PC-3 (cell line): Measurements from ENCODE around the gene RTF1. TPM values are rescaled to one million over a fixed set of nuclear protein-coding genes. Genes with fewer than 3 reads are reported as not detected.

Source experiments
- ATAC-seq: fragments of 200-7000 bp; cut with Tn5 transposase; 2 replicates; pipeline ENCODE4 v1.9.1; 2020; ENCODE audit warnings: mild to moderate bottlenecking, moderate library complexity
- BruUV-seq: library from RNA; stranded (reverse); fragments of 400-500 nt; replicated peaks from 2 replicates; lab custom pipeline; 2021; lab: Mats Ljungman, UMichigan
- CTCF ChIA-PET: fragments of 300-600 bp; sonication (Branson Sonifier 250); formaldehyde crosslinking; loops from one replicate; lab custom pipeline; 2022; ENCODE audit warnings: antibody characterized with exemption; lab: Charles Lee
- POLR2A ChIA-PET: fragments of 300-600 bp; sonication (Branson Sonifier 250); formaldehyde crosslinking; loops from one replicate; lab custom pipeline; 2022; ENCODE audit warnings: antibody characterized with exemption; ENCODE audit not compliant: unreplicated experiment; lab: Charles Lee
- DNase-seq: peaks from one replicate; pipeline ENCODE4 v3.0.0-alpha.2; 2015
- H2AFZ ChIP-seq: fragments of 300-600 bp; sonication (generic); 2 replicates; pipeline ENCODE4 v1.6.0; 2016; ENCODE audit warnings: antibody characterized with exemption, low read length
- H3F3A ChIP-seq: fragments of 300-600 bp; sonication (generic); one replicate; pipeline ENCODE4 v1.6.0; 2017; ENCODE audit warnings: antibody characterized with exemption, low read length, control low read depth, mild to moderate bottlenecking; ENCODE audit not compliant: unreplicated experiment
- H3K27ac ChIP-seq: fragments of 300-600 bp; sonication (generic); 2 replicates; pipeline ENCODE4 v1.5.1; 2016; ENCODE audit warnings: mild to moderate bottlenecking, low read length
- H3K27me3 ChIP-seq: fragments of 300-600 bp; sonication (generic); 2 replicates; pipeline ENCODE4 v1.6.1; 2016; ENCODE audit warnings: low read length, mixed read lengths
- H3K36me3 ChIP-seq: fragments of 300-600 bp; sonication (generic); 2 replicates; pipeline ENCODE4 v1.6.1; 2016; ENCODE audit warnings: low read depth, mixed run types, low read length, mixed read lengths
- H3K4me1 ChIP-seq: fragments of 300-600 bp; sonication (generic); 2 replicates; pipeline ENCODE4 v1.5.1; 2016; ENCODE audit warnings: low read length; ENCODE audit not compliant: insufficient read depth
- H3K4me2 ChIP-seq: fragments of 300-600 bp; sonication (generic); 2 replicates; pipeline ENCODE4 v1.6.0; 2016; ENCODE audit warnings: low read length
- H3K4me3 ChIP-seq: fragments of 300-600 bp; sonication (generic); 2 replicates; pipeline ENCODE4 v1.5.1; 2016; ENCODE audit warnings: mild to moderate bottlenecking, low read length, mixed read lengths
- H3K79me2 ChIP-seq: fragments of 300-600 bp; sonication (generic); 2 replicates; pipeline ENCODE4 v1.6.1; 2017; ENCODE audit warnings: low read length, mixed read lengths
- H3K9ac ChIP-seq: fragments of 300-600 bp; sonication (generic); 2 replicates; pipeline ENCODE4 v1.6.0; 2016; ENCODE audit warnings: mild to moderate bottlenecking, low read length
- H3K9me2 ChIP-seq: fragments of 300-600 bp; sonication (generic); replicated peaks from 2 replicates; pipeline ENCODE4 v1.6.1; 2016; ENCODE audit warnings: mixed run types, low read length, mixed read lengths
- H3K9me3 ChIP-seq: fragments of 300-600 bp; sonication (generic); 2 replicates; pipeline ENCODE4 v1.6.1; 2016; ENCODE audit warnings: low read length, mixed read lengths
- H4K20me1 ChIP-seq: fragments of 300-600 bp; sonication (generic); 2 replicates; pipeline ENCODE4 v1.6.1; 2016; ENCODE audit warnings: low read length, mixed read lengths
- CTCF ChIP-seq: fragments of 300-600 bp; sonication (generic); conservative IDR thresholded peaks from 2 replicates; pipeline ENCODE4 v1.5.1; 2017; ENCODE audit warnings: antibody characterized with exemption, low read depth, mild to moderate bottlenecking, low read length
- EZH2 ChIP-seq: fragments of 300-600 bp; sonication (generic); IDR thresholded peaks from one replicate; pipeline ENCODE4 v1.6.1; 2017; ENCODE audit warnings: antibody characterized with exemption, mild to moderate bottlenecking, low read length; ENCODE audit not compliant: unreplicated experiment
- EZH2phosphoT487 ChIP-seq: fragments of 300-600 bp; sonication (generic); IDR thresholded peaks from 2 replicates; pipeline ENCODE4 v1.6.1; 2018; ENCODE audit warnings: mild to moderate bottlenecking, antibody characterized with exemption, low read length, borderline replicate concordance
- intact Hi-C: fragments of 100-400 bp; cut with micrococcal nuclease; formaldehyde crosslinking; loops from 2 replicates; pipeline ENCODE4 v1.9.0; 2023
- total RNA-seq: library from RNA; depleted of rRNA; stranded (reverse); fragments of >200 nt; gene quantifications from 2 replicates; pipeline ENCODE4 v1.2.3, GENCODE V29; 2014

The RTF1 gene
- total RNA-seq, 1 experiment from 2014 or later: 20.2 TPM

GRCh38 chr15:41493205-41493901, 76.5 kb downstream of the RTF1 start, which contains the start of gene ITPKA:
Gene ITPKA (plus strand): TSS chr15:41493874. CDS start chr15:41493928, 54 bp downstream.
- BruUV-seq: no TSS peak
- H3K9me2 ChIP-seq: no peaks in the 10 kb centered on the region
- peak within 1 kb of the TSS; percentile 63 for H3K9ac ChIP-seq
- peak; percentile 70 for DNase-seq
- POLR2A ChIA-PET: interaction anchor here (0.6 to 0.7 kb wide), 2 partner anchors 72 to 471 kb away, joined by 3 to 4 read pairs; no protein-coding TSS in a partner anchor
- H3K4me3 ChIP-seq: peak within 1 kb of the TSS; percentile 73
- no peaks in the 10 kb centered on the region for H3K79me2 ChIP-seq
- no peaks in the 10 kb centered on the region for H3F3A ChIP-seq
- ATAC-seq: peak; percentile 65
- peaks cover 38% of the 10 kb centered on the region for H3K4me1 ChIP-seq
- H3K27ac ChIP-seq: peak within 1 kb of the TSS; percentile 49
- peak within 1 kb of the TSS; percentile 96 for H3K4me2 ChIP-seq
- TF ChIP-seq EZH2 (no peak), EZH2phosphoT487 (no peak), CTCF (no peak)
- no peaks in the 10 kb centered on the region for H3K27me3 ChIP-seq
- H2AFZ ChIP-seq: peak within 1 kb of the TSS; percentile 95
- H3K9me3 ChIP-seq: no peaks in the 10 kb centered on the region
- intact Hi-C loops: loop anchor here (10.0 kb wide), 1 partner anchor 51 kb away; the partner anchor contains the start of gene RPAP1
- CTCF ChIA-PET: interaction anchor here (1.0 kb wide), 1 partner anchor 27 kb away, joined by 6 read pairs; no protein-coding TSS in a partner anchor
- H4K20me1 ChIP-seq: no peaks in the 10 kb centered on the region
- no peaks in the 10 kb centered on the region for H3K36me3 ChIP-seq

- intact Hi-C loops: loop anchor here (10.0 kb wide), 1 partner anchor 51 kb away; the partner anchor contains the start of gene RPAP1
- no TSS peak for BruUV-seq
- H3K27me3 ChIP-seq: no peaks in the 10 kb centered on the region
- H3K79me2 ChIP-seq: no peaks in the 10 kb centered on the region
- H2AFZ ChIP-seq: peak overlapping the region; percentile 72; the same call in 1 of the 2 replicates
- no peaks in the 10 kb centered on the region for H3F3A ChIP-seq
- ChIA-PET POLR2A (interaction anchor here (0.6 kb wide), 1 partner anchor 71 kb away, joined by 4 read pairs; no protein-coding TSS in a partner anchor), CTCF (no interaction called here)
- peak overlapping the region; percentile 96 for H3K4me2 ChIP-seq
- H3K4me3 ChIP-seq: peak overlapping the region; percentile 73
- H4K20me1 ChIP-seq: no peaks in the 10 kb centered on the region
- H3K27ac ChIP-seq: no peak overlapping the region
- peak; percentile 9 for ATAC-seq
- TF ChIP-seq EZH2 (no peak), CTCF (no peak), EZH2phosphoT487 (no peak)
- H3K4me1 ChIP-seq: peaks cover 38% of the 10 kb centered on the region
- no peak overlapping the region for H3K9ac ChIP-seq
- H3K9me2 ChIP-seq: no peaks in the 10 kb centered on the region
- no peaks in the 10 kb centered on the region for H3K36me3 ChIP-seq
- no peak for DNase-seq
- H3K9me3 ChIP-seq: no peaks in the 10 kb centered on the region
Measured at GRCh38 chr15:41493902-41494189, 77.0 kb downstream of the RTF1 start.
